Thoracic aorta endothelial cell (primary cell): Measurements from ENCODE around the gene DGKG. TPM values are rescaled to one million over a fixed set of nuclear protein-coding genes. Genes with fewer than 3 reads are reported as not detected.

Source experiments
- total RNA-seq: library from RNA; depleted of rRNA; stranded (reverse); fragments of >200 nt; gene quantifications from 2 replicates; pipeline ENCODE4 v1.2.3, GENCODE V29; 2012

The DGKG gene
- 0.13 and 0.36 TPM in 2 replicates for total RNA-seq

GRCh38 chr3:186361762-186362536, at the start of gene DGKG:
Gene DGKG (minus strand): TSS chr3:186362234. CDS start chr3:186320459, 41,775 bp downstream.

GRCh38 chr3:186108941-186109865, 252.8 kb downstream of the DGKG start, which contains the start of gene ETV5:
Gene ETV5 (minus strand): TSS chr3:186109089. CDS start chr3:186105868, 3,221 bp downstream.

Other genes starting within 250 kb of the DGKG start
- gene CRYGS, start 182.1 kb upstream of the DGKG start, total RNA-seq: 1.7 and 2.1 TPM in 2 replicates
- 18.8 and 24.1 TPM in 2 replicates for gene TBCCD1, start 205.1 kb upstream of the DGKG start, total RNA-seq
- gene DNAJB11, start 208.5 kb upstream of the DGKG start, total RNA-seq: 78.8 and 82.3 TPM in 2 replicates